WTC11 (cell line): ENCODE results near the gene DTX1. TPM values are rescaled to one million over a fixed set of nuclear protein-coding genes. Genes with fewer than 3 reads are reported as not detected.

Source experiments
- ATAC-seq: fragments of 200-7000 bp; cut with Tn5 transposase; 2 replicates; pipeline ENCODE4 v1.10.0; 2021; ENCODE audit warnings: mild to moderate bottlenecking, moderate library complexity
- CTCF ChIA-PET: fragments of 300-600 bp; sonication (Branson Sonifier 250); formaldehyde crosslinking; loops from one replicate; lab custom pipeline; 2021; ENCODE audit warnings: antibody characterized with exemption; lab: Charles Lee
- POLR2A ChIA-PET: fragments of 350-600 bp; sonication (Branson Sonifier 250); formaldehyde crosslinking; loops from one replicate; lab custom pipeline; 2021; ENCODE audit warnings: antibody characterized with exemption; lab: Charles Lee
- DNase-seq: peaks from one replicate; pipeline ENCODE4 v3.0.0; 2021; ENCODE audit warnings: low spot score
- H3K27ac Mint-ChIP-seq: 2 replicates; pipeline ENCODE4 v1.8.0; 2021; ENCODE audit warnings: mixed read lengths
- H3K27me3 Mint-ChIP-seq: 2 replicates; pipeline ENCODE4 v1.8.0; 2021; ENCODE audit warnings: low read depth, mild to moderate bottlenecking, moderate library complexity, mixed read lengths
- H3K36me3 Mint-ChIP-seq: 2 replicates; pipeline ENCODE4 v1.8.0; 2021; ENCODE audit warnings: mixed read lengths
- H3K4me1 Mint-ChIP-seq: 2 replicates; pipeline ENCODE4 v1.8.0; 2022; ENCODE audit warnings: mixed read lengths
- H3K4me3 Mint-ChIP-seq: 2 replicates; pipeline ENCODE4 v1.8.0; 2021; ENCODE audit warnings: mild to moderate bottlenecking, moderate library complexity, mixed read lengths
- H3K9me3 Mint-ChIP-seq: 2 replicates; pipeline ENCODE4 v1.8.0; 2021; ENCODE audit warnings: mixed read lengths
- HMGA2 ChIP-seq: fragments of 250-450 bp; sonication (Bioruptor Pico); IDR thresholded peaks from 2 replicates; pipeline ENCODE4 v1.4.0; 2021; ENCODE audit warnings: mild to moderate bottlenecking, moderate library complexity
- JUN ChIP-seq: sonication (generic); formaldehyde crosslinking; IDR thresholded peaks from 2 replicates; pipeline ENCODE4 v1.8.0; 2023; ENCODE audit warnings: mild to moderate bottlenecking, missing genetic modification reagents
- MYBL2 ChIP-seq: sonication (generic); formaldehyde crosslinking; IDR thresholded peaks from 2 replicates; pipeline ENCODE4 v1.8.1; 2023; ENCODE audit warnings: mild to moderate bottlenecking, moderate library complexity, missing genetic modification reagents
- NFE2L1 ChIP-seq: sonication (generic); formaldehyde crosslinking; IDR thresholded peaks from 2 replicates; pipeline ENCODE4 v1.8.1; 2023; ENCODE audit warnings: missing genetic modification reagents
- NFYB ChIP-seq: sonication (generic); formaldehyde crosslinking; conservative IDR thresholded peaks from 2 replicates; pipeline ENCODE4 v1.8.0; 2022; ENCODE audit warnings: low read depth, missing genetic modification reagents
- NR1H2 ChIP-seq: sonication (generic); formaldehyde crosslinking; IDR thresholded peaks from 2 replicates; pipeline ENCODE4 v1.9.0; 2021; ENCODE audit warnings: mild to moderate bottlenecking, moderate library complexity, missing genetic modification reagents
- OVOL2 ChIP-seq: fragments of 250-450 bp; sonication (Bioruptor Pico); IDR thresholded peaks from 2 replicates; pipeline ENCODE4 v1.9.0; 2021; ENCODE audit warnings: mild to moderate bottlenecking, borderline replicate concordance
- PRRX2 ChIP-seq: fragments of 250-450 bp; sonication (Bioruptor Pico); IDR thresholded peaks from 2 replicates; pipeline ENCODE4 v1.8.0; 2021; ENCODE audit warnings: mild to moderate bottlenecking
- RELA ChIP-seq: sonication (generic); formaldehyde crosslinking; IDR thresholded peaks from 2 replicates; pipeline ENCODE4 v1.8.1; 2022; ENCODE audit warnings: missing genetic modification reagents, mild to moderate bottlenecking, borderline replicate concordance
- SMAD4 ChIP-seq: sonication (generic); formaldehyde crosslinking; IDR thresholded peaks from 2 replicates; pipeline ENCODE4 v1.8.0; 2022; ENCODE audit warnings: mild to moderate bottlenecking, missing genetic modification reagents
- ZNF263 ChIP-seq: sonication (generic); formaldehyde crosslinking; IDR thresholded peaks from 2 replicates; pipeline ENCODE4 v1.8.1; 2022; ENCODE audit warnings: low read depth, mild to moderate bottlenecking, moderate library complexity, missing genetic modification reagents
- ZNF671 ChIP-seq: fragments of 250-450 bp; sonication (Bioruptor Pico); IDR thresholded peaks from 2 replicates; pipeline ENCODE4 v1.8.0; 2021; ENCODE audit warnings: mild to moderate bottlenecking
- total RNA-seq: library from RNA; stranded (reverse); gene quantifications from 3 replicates; pipeline ENCODE4 v1.2.3, GENCODE V29; 2021
- TF ChIP-seq, protein P1 (sequence below): sonication (generic); formaldehyde crosslinking; conservative IDR thresholded peaks from 2 replicates; pipeline ENCODE4 v1.8.1; 2023; ENCODE audit warnings: mild to moderate bottlenecking, low read depth, missing genetic modification reagents, moderate library complexity
- TF ChIP-seq, protein P2 (sequence below): sonication (generic); formaldehyde crosslinking; IDR thresholded peaks from 2 replicates; pipeline ENCODE4 v1.8.1; 2023; ENCODE audit warnings: mild to moderate bottlenecking, missing genetic modification reagents, borderline replicate concordance
- TF ChIP-seq, protein P3 (sequence below): fragments of 250-450 bp; sonication (Bioruptor Pico); IDR thresholded peaks from 2 replicates; pipeline ENCODE4 v1.9.0; 2021; ENCODE audit warnings: moderate library complexity, mild to moderate bottlenecking, inconsistent platforms, borderline replicate concordance
- TF ChIP-seq, protein P4 (sequence below): fragments of 250-450 bp; sonication (Bioruptor Pico); IDR thresholded peaks from 2 replicates; pipeline ENCODE4 v1.9.0; 2021; ENCODE audit warnings: mild to moderate bottlenecking

The DTX1 gene
- total RNA-seq, 1 experiment from 2014 or later: 6.2 TPM

DNA sequence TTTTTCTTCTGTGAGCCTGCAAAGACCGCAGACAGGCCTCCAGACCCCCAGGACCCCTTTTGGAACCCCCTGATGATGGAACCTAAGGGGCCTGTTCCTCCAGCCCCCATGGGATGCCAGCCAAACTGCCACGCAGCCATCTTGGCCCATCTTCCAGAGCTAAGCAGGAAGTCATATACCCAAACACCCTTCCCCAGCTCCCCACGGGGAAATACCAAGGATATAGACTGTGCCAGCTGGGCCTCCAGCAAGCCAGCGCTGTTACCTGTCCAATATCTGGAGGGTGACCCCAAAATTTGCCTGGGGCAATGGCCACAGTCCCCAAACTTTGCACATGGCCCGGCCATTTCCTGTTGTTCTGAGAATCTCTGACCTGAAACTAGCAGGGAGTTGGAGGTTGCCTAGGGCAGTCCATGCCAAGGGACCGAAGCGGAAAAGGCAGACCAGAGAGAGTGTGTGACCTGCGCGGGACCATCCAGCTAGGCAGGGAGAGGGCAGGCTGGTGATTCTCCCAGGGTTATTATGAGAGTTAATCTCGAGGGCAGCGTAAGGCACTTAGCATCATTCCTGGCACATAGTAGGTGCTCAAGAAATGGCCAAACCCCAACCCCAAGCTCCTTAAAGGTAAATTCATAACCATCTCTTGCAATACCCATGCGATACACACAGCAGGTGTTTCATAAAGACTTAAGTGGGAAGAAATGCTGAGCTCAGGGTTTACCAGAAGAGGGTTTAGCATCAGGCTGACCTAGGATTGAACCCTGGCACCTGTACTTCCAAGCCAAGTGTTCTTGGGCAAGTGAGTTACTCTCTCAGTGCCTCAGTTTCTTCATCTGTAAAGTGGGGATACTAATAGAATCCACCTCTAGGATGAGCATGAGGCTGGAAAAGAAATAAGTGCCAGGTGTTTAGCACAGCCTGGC is 81.6 kb downstream of the DTX1 start:
- H3K27ac Mint-ChIP-seq: peak overlapping the region; percentile 33; the same call in 1 of the 2 replicates
- CTCF ChIA-PET: interaction anchor here (0.6 to 1.6 kb wide), 8 partner anchors 9 to 323 kb away, joined by 3 to 5 read pairs (median 4); partner anchors contain the start of gene CFAP73
- TF ChIP-seq NFYB (no peak), SMAD4 (no peak), NFE2L1 (no peak), OVOL2 (CRISPR knock-in tag) (no peak), HMGA2 (no peak), ZNF263 (CRISPR knock-in tag) (no peak), MYBL2 (no peak), NR1H2 (CRISPR knock-in tag) (no peak), ZNF671 (CRISPR knock-in tag) (no peak), PRRX2 (CRISPR knock-in tag) (no peak), JUN (no peak), RELA (CRISPR knock-in tag) (no peak)
- TF ChIP-seq, protein P1, sequence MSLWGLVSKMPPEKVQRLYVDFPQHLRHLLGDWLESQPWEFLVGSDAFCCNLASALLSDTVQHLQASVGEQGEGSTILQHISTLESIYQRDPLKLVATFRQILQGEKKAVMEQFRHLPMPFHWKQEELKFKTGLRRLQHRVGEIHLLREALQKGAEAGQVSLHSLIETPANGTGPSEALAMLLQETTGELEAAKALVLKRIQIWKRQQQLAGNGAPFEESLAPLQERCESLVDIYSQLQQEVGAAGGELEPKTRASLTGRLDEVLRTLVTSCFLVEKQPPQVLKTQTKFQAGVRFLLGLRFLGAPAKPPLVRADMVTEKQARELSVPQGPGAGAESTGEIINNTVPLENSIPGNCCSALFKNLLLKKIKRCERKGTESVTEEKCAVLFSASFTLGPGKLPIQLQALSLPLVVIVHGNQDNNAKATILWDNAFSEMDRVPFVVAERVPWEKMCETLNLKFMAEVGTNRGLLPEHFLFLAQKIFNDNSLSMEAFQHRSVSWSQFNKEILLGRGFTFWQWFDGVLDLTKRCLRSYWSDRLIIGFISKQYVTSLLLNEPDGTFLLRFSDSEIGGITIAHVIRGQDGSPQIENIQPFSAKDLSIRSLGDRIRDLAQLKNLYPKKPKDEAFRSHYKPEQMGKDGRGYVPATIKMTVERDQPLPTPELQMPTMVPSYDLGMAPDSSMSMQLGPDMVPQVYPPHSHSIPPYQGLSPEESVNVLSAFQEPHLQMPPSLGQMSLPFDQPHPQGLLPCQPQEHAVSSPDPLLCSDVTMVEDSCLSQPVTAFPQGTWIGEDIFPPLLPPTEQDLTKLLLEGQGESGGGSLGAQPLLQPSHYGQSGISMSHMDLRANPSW (CRISPR knock-in tag): no peak
- TF ChIP-seq, protein P2, sequence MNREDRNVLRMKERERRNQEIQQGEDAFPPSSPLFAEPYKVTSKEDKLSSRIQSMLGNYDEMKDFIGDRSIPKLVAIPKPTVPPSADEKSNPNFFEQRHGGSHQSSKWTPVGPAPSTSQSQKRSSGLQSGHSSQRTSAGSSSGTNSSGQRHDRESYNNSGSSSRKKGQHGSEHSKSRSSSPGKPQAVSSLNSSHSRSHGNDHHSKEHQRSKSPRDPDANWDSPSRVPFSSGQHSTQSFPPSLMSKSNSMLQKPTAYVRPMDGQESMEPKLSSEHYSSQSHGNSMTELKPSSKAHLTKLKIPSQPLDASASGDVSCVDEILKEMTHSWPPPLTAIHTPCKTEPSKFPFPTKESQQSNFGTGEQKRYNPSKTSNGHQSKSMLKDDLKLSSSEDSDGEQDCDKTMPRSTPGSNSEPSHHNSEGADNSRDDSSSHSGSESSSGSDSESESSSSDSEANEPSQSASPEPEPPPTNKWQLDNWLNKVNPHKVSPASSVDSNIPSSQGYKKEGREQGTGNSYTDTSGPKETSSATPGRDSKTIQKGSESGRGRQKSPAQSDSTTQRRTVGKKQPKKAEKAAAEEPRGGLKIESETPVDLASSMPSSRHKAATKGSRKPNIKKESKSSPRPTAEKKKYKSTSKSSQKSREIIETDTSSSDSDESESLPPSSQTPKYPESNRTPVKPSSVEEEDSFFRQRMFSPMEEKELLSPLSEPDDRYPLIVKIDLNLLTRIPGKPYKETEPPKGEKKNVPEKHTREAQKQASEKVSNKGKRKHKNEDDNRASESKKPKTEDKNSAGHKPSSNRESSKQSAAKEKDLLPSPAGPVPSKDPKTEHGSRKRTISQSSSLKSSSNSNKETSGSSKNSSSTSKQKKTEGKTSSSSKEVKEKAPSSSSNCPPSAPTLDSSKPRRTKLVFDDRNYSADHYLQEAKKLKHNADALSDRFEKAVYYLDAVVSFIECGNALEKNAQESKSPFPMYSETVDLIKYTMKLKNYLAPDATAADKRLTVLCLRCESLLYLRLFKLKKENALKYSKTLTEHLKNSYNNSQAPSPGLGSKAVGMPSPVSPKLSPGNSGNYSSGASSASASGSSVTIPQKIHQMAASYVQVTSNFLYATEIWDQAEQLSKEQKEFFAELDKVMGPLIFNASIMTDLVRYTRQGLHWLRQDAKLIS: no peak
- TF ChIP-seq, protein P3, sequence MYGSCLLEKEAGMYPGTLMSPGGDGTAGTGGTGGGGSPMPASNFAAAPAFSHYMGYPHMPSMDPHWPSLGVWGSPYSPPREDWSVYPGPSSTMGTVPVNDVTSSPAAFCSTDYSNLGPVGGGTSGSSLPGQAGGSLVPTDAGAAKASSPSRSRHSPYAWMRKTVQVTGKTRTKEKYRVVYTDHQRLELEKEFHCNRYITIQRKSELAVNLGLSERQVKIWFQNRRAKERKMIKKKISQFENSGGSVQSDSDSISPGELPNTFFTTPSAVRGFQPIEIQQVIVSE (CRISPR knock-in tag): no peak
- TF ChIP-seq, protein P4, sequence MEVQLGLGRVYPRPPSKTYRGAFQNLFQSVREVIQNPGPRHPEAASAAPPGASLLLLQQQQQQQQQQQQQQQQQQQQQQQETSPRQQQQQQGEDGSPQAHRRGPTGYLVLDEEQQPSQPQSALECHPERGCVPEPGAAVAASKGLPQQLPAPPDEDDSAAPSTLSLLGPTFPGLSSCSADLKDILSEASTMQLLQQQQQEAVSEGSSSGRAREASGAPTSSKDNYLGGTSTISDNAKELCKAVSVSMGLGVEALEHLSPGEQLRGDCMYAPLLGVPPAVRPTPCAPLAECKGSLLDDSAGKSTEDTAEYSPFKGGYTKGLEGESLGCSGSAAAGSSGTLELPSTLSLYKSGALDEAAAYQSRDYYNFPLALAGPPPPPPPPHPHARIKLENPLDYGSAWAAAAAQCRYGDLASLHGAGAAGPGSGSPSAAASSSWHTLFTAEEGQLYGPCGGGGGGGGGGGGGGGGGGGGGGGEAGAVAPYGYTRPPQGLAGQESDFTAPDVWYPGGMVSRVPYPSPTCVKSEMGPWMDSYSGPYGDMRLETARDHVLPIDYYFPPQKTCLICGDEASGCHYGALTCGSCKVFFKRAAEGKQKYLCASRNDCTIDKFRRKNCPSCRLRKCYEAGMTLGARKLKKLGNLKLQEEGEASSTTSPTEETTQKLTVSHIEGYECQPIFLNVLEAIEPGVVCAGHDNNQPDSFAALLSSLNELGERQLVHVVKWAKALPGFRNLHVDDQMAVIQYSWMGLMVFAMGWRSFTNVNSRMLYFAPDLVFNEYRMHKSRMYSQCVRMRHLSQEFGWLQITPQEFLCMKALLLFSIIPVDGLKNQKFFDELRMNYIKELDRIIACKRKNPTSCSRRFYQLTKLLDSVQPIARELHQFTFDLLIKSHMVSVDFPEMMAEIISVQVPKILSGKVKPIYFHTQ: no peak
- TF ChIP-seq, all 79 proteins: peak for 0
- peaks cover 26% of the 10 kb centered on the region for H3K27me3 Mint-ChIP-seq
- no peak overlapping the region for H3K4me3 Mint-ChIP-seq
- peaks cover 15% of the 10 kb centered on the region for H3K4me1 Mint-ChIP-seq
- POLR2A ChIA-PET: interaction anchor here (1.3 kb wide), 1 partner anchor 15 kb away, joined by 3 read pairs; no protein-coding TSS in a partner anchor
- DNase-seq (no peak), ATAC-seq (no peak)
- H3K9me3 Mint-ChIP-seq: no peaks in the 10 kb centered on the region
- H3K36me3 Mint-ChIP-seq: no peaks in the 10 kb centered on the region
